Esophagus squamous epithelium (tissue), 4 donors: ENCODE results near the gene KCND2.

Source experiments
- CTCF ChIP-seq, 6 experiments: fragments of 450-650 bp in 4 of 6; fragments of 200-600 bp in 2 of 6; sonication (generic) in 2 of 6; IDR thresholded peaks; one replicate each; pipeline ENCODE4 v1.5.1; 2016 to 2019; ENCODE audit warnings: antibody characterized with exemption in 6 of 6, mild to moderate bottlenecking in 4 of 6, moderate library complexity in 4 of 6
- POLR2A ChIP-seq, 4 donors: fragments of 450-650 bp; IDR thresholded peaks; one replicate each; pipeline ENCODE4 v1.6.1; 2017; ENCODE audit warnings: antibody characterized with exemption in 4 of 4, mild to moderate bottlenecking in 4 of 4, moderate library complexity in 3 of 4

GRCh38 chr7:120337308-120337907, 64.4 kb downstream of the KCND2 start:
- TF ChIP-seq CTCF (IDR thresholded peaks at IDR 0.05) (peak in 2 of 6 experiments; percentile 22 to 33), POLR2A (IDR thresholded peaks at IDR 0.05) (no peak)
